Small intestine (tissue), 7 donors: ENCODE measurements around the gene CCDC78. TPM values are rescaled to one million over a fixed set of nuclear protein-coding genes. Genes with fewer than 3 reads are reported as not detected.

Experiments
- DNase-seq, 2 donors: peaks; one replicate each; pipeline versions ENCODE4 v3.0.0 to v3.0.0-alpha.2; 2013
- FAIRE-seq: peaks from 2 replicates; lab custom pipeline; 2012; peaks lifted over from hg19 to GRCh38; lab: Jason Lieb, UNC
- H3K27ac ChIP-seq, 3 donors: one replicate each; pipeline ENCODE4 v1.5.1; 2013; ENCODE audit warnings: low read length in 2 of 3, mild to moderate bottlenecking in 2 of 3, control low read depth in 1 of 3, inconsistent platforms in 1 of 3, low read depth in 1 of 3, moderate library complexity in 1 of 3
- H3K27me3 ChIP-seq, 3 donors: one replicate each; pipeline ENCODE4 v1.6.1; 2013; ENCODE audit warnings: low read length in 3 of 3, inconsistent platforms in 1 of 3; ENCODE audit not compliant: control insufficient read depth in 3 of 3, insufficient read depth in 3 of 3
- H3K36me3 ChIP-seq, 3 donors: one replicate each; pipeline ENCODE4 v1.6.1; 2013; ENCODE audit warnings: low read length in 3 of 3, inconsistent platforms in 1 of 3, low read depth in 1 of 3, mild to moderate bottlenecking in 1 of 3, moderate library complexity in 1 of 3; ENCODE audit not compliant: control insufficient read depth in 3 of 3, insufficient read depth in 2 of 3
- H3K4me1 ChIP-seq, 3 donors: one replicate each; pipeline ENCODE4 v1.6.1; 2013; ENCODE audit warnings: low read length in 2 of 3, inconsistent platforms in 1 of 3, low read depth in 1 of 3, mild to moderate bottlenecking in 1 of 3, moderate library complexity in 1 of 3; ENCODE audit not compliant: control insufficient read depth in 3 of 3, insufficient read depth in 2 of 3
- H3K4me3 ChIP-seq, 3 donors: one replicate each; pipeline ENCODE4 v1.5.1; 2013; ENCODE audit warnings: low read length in 3 of 3, control low read depth in 1 of 3, inconsistent platforms in 1 of 3, low read depth in 1 of 3, mild to moderate bottlenecking in 1 of 3, moderate library complexity in 1 of 3
- H3K9me3 ChIP-seq, 2 donors: one replicate each; pipeline ENCODE4 v1.6.1; 2013; ENCODE audit warnings: low read depth in 1 of 2, low read length in 1 of 2; ENCODE audit not compliant: control insufficient read depth in 2 of 2, insufficient read depth in 1 of 2
- WGBS, 3 donors: extraction: QIAGEN DNeasy Blood & Tissue Kit; methylation state at CpG; one replicate each; pipeline ENCODE4 v1.1.7; 2013; 5-methylcytosine and 5-hydroxymethylcytosine counted together
- polyA plus RNA-seq, 4 donors: library from polyadenylated mRNA; stranded (reverse) in 3 of 4; unstranded in 1 of 4; fragments of 200-250 nt in 3 of 4; fragments of 120-200 nt in 1 of 4; gene quantifications; one replicate each; pipeline versions ENCODE4 v1.2.1 to v1.2.3, GENCODE V29; 2013
- donor health status: healthy with polysubstance abuse.
- donor health status: control.
- donor health status: control.
- donor health status: Bipolar disorder and iron deficiency.
- donor health status: healthy.

The CCDC78 gene
- polyA plus RNA-seq, 4 donors = 0.72 to 1.6 (median 0.95) TPM; not detected in 1

DNA sequence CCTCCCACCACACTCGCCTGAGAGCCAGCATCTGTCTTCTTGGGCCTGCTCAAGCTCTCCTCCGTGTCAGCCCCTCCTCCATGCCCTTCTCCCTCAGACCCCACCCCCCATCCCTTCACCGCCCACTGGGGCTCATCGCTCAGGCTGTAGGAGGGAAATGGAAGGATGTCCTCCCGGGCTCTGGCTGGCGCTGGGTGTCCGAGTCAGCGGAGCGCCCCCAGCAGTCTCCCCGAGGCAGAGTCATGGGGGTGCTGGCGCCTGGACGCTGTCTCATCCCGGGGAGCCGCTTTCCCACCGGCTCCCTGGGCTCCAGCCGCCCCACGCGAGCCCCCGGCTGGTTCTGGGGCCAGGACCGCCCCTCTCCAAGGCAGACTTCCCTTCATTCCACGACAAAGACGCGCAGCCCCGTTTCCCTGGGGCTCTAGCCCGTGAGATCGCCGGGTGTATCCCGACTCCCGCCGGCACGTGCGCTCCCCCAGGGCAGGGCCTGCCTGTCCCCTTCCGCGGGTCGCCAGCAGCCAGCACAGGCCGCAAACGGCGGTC lies 5.7 kb downstream of the CCDC78 start:
- Histone ChIP-seq H3K36me3 (peaks cover 0 to 22% (median 0%) of the 10 kb centered on the region in 3 donors), H3K27me3 (peaks cover 0 to 15% (median 5%) of the 10 kb centered on the region in 3 donors), H3K27ac (peak overlapping the region; percentile 74 to 78 (median 77)), H3K9me3 (peaks cover 3 to 8% of the 10 kb centered on the region in 2 donors), H3K4me1 (peaks cover 6 to 33% (median 12%) of the 10 kb centered on the region in 3 donors), H3K4me3 (peak overlapping the region; percentile 31 to 63 (median 62))
- 0 to 1% (median 0%) methylated on average over 31 to 38 of the region's 38 CpGs for WGBS, 3 donors
- no peak for FAIRE-seq
- DNase-seq = peak in 1 of 2 donors; percentile 60

DNA sequence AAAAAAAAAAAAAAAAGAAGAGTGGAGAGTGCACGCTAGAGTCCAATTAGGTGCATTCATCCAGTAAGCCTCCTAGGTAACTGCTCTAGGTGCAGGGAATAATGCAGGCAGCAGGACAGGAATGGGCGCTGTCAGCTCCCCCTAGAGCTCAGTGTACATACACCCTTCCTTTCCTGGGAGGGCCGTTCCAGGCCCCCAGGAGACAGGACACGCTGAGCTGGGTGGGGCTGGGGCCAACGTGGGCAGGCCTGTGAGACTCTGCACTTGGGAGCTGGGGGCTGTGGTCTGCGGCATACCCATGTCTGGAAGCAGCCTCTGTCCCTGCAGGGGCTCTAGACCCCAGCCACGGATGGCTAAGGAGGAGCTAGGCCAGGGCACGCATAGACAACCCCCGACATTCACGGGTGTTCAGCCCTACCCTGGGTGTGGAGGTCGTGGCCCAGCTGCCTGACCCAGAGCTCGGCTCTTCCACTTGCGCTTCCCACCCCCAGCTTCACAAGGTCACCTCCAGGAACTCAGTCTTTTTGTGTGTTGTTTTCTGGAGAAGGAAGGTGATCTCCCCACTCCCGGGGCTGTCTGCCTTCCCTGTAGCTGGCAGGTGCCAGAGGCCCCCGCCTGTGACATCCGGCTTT lies 6.3 kb downstream of the CCDC78 start:
- Histone ChIP-seq H3K4me3 (peak overlapping the region in 2 of 3 donors; percentile 62 to 63), H3K4me1 (peaks cover 6 to 33% (median 12%) of the 10 kb centered on the region in 3 donors), H3K9me3 (peaks cover 3 to 8% of the 10 kb centered on the region in 2 donors), H3K27ac (peak overlapping the region in 2 of 3 donors; percentile 41 to 77), H3K36me3 (peaks cover 0 to 22% (median 0%) of the 10 kb centered on the region in 3 donors), H3K27me3 (peaks cover 0 to 14% (median 2%) of the 10 kb centered on the region in 3 donors)
- FAIRE-seq (no peak), DNase-seq (no peak)
- WGBS, 3 donors = 7 to 11% (median 8%) methylated on average over 15 to 16 of the region's 16 CpGs

DNA sequence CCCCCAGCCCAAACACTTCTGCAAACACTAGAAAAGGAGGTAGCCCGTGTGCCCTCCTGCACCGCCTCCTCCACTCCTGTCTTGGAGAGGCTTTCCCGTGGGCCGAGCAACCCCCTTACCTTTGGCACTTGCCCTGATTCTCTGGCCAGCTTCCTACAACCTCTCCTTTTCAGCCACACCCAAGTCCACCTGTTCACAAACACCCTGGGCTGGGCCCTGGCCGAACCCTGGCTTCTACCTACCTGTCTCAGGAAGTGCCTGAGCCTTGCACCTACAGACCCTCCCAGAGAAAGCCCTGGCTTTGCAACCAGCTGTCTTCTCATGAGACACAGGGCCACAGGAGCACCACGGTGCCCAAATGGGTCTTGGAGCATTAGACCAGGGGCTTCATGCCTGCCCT lies 7.3 kb downstream of the CCDC78 start:
- peaks cover 0 to 22% (median 3%) of the 10 kb centered on the region in 3 donors for H3K27me3 ChIP-seq
- peaks cover 0 to 22% (median 0%) of the 10 kb centered on the region in 3 donors for H3K36me3 ChIP-seq
- H3K4me1 ChIP-seq = peaks cover 9 to 38% (median 12%) of the 10 kb centered on the region in 3 donors
- H3K27ac ChIP-seq = no peak overlapping the region
- DNase-seq (peak in 1 of 2 donors; percentile 63), FAIRE-seq (no peak)
- no peak overlapping the region for H3K4me3 ChIP-seq
- peaks cover 3 to 8% of the 10 kb centered on the region in 2 donors for H3K9me3 ChIP-seq
- 26 to 65% (median 42%) methylated on average over 6 of the region's 6 CpGs for WGBS, 3 donors

DNA sequence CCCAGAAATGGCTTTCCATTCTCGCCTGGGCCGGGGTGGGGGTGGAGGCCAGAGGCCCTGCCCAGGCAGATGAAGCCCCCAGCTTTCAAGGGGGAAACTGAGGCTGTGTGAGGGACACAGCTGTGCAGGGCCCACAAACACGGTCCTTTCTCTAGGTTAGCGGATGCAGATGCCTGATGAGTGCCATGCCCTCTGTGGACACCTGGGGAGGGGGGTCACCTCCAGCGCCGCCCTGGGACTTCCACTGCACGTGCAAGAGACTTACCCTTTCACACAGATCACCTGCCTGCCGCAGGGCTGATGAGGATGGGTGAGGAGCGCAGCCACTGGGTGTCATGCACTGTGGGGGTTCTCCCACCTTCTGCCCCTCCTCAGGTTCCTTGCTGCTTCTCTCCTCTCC lies 7.9 kb downstream of the CCDC78 start:
- no peak for DNase-seq
- H3K36me3 ChIP-seq = peaks cover 0 to 18% (median 0%) of the 10 kb centered on the region in 3 donors
- 75 to 91% (median 77%) methylated on average over 9 of the region's 9 CpGs for WGBS, 3 donors
- H3K27ac ChIP-seq = no peak overlapping the region
- peaks cover 3 to 8% of the 10 kb centered on the region in 2 donors for H3K9me3 ChIP-seq
- H3K4me1 ChIP-seq = peaks cover 9 to 38% (median 12%) of the 10 kb centered on the region in 3 donors
- H3K4me3 ChIP-seq = no peak overlapping the region
- no peak for FAIRE-seq
- H3K27me3 ChIP-seq = peaks cover 0 to 27% (median 3%) of the 10 kb centered on the region in 3 donors

DNA sequence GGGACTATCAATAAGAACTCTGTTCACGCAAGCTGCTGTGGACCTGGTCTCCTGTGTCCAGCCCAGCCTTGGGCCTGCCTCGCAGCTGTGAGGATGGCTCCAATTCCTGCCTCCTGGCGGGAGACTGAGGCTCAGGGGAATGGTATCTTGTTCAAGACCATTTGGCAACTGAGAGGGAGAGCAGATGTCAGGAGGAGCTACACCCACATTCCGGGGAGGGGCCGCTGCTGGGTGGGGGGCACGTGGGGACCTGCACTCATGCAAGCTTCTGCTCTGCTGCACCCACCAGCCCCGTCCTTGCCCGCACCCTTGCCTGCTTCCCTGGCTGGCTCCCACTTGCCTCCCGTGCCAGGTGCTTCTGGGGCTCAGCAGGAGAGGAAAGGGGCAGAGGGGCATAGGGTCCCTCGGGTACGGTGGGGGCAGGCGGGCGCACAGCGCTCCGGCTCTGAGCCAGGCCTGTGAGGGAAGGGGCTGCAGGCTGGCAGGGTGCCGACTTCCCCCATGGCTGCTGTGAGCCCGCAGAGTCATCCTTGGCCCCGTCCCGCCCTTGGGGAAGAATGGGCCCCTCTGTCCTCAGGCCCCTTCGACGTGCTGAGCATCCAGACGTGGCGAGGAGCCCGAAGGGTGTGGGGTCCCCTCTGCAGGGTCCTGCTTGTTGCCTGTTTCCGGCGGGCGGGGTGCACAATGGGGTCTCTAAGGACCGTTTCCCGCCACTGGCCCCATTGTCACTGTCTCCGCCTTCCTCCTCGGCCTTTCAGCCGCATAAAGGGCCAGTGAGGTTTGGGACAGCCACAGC lies 8.6 kb downstream of the CCDC78 start:
- DNase-seq (no peak), FAIRE-seq (no peak)
- 66 to 75% (median 72%) methylated on average over 24 to 32 of the region's 32 CpGs for WGBS, 3 donors
- Histone ChIP-seq H3K27me3 (peaks cover 0 to 27% (median 3%) of the 10 kb centered on the region in 3 donors), H3K27ac (no peak overlapping the region), H3K36me3 (peaks cover 0 to 10% (median 0%) of the 10 kb centered on the region in 3 donors), H3K4me3 (no peak overlapping the region), H3K4me1 (peaks cover 9 to 38% (median 12%) of the 10 kb centered on the region in 3 donors), H3K9me3 (peaks cover 3 to 8% of the 10 kb centered on the region in 2 donors)

DNA sequence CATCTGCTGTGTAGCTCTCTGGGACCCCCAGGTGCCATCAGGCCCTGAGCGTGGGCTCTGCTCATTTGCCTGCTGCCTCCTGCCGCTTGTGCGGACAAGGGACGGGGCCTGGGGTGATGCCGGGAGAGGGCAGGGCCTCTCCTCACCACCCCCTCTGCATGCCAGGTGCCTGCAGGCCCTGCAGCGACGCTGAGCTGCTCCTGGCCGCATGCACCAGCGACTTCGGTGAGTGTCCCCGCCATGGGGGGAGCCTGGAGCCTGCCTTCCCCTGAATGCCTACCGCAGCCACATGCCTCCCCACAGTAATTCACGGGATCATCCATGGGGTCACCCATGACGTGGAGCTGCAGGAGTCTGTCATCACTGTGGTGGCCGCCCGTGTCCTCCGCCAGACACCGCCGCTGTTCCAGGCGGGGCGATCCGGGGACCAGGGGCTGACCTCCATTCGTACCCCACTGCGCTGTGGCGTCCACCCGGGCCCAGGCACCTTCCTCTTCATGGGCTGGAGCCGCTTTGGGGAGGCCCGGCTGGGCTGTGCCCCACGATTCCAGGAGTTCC lies 9.4 kb downstream of the CCDC78 start:
- Histone ChIP-seq H3K4me3 (no peak overlapping the region), H3K4me1 (peaks cover 9 to 36% (median 12%) of the 10 kb centered on the region in 3 donors), H3K36me3 (peaks cover 0 to 2% (median 0%) of the 10 kb centered on the region in 3 donors), H3K27ac (no peak overlapping the region), H3K9me3 (peaks cover 3 to 4% of the 10 kb centered on the region in 2 donors), H3K27me3 (peaks cover 0 to 27% (median 3%) of the 10 kb centered on the region in 3 donors)
- no peak for DNase-seq
- no peak for FAIRE-seq
- 82 to 88% (median 84%) methylated on average over 26 to 29 of the region's 29 CpGs for WGBS, 3 donors

DNA sequence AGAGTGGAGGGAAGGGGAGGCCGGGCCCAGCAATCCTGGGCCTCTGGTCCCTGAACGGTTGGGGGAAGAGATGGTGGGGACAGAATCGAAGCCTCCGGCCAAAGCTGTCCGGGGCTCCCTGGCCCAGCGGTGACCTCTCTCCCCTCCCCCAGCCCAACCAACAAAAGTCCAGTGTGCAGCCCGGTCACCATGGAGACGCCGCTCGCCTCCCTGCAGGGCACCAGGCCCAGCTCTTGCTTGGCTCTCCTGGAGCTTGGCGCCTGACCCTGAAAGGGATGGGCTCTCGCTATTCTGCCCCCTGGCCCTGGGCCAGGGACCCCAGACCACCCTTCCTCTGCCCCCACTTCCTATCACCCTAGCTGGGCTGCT lies 10.1 kb downstream of the CCDC78 start:
- Histone ChIP-seq H3K27me3 (peaks cover 0 to 32% (median 3%) of the 10 kb centered on the region in 3 donors), H3K27ac (no peak overlapping the region), H3K9me3 (no peaks in the 10 kb centered on the region), H3K36me3 (no peaks in the 10 kb centered on the region), H3K4me3 (peak overlapping the region in 1 of 3 donors; percentile 13), H3K4me1 (peaks cover 9 to 39% (median 12%) of the 10 kb centered on the region in 3 donors)
- 10 to 21% (median 19%) methylated on average over 8 to 12 of the region's 12 CpGs for WGBS, 3 donors
- FAIRE-seq (no peak), DNase-seq (no peak)
